ENCODE measurements around the gene PPP1R14B.

GRCh38 chr11:64238999-64239398, 7.7 kb downstream of the PPP1R14B start:
- TF ChIP-seq CTCF (IDR thresholded peaks at IDR 0.05; ENCODE audit: low read depth, low read length) (no peak), MAX (IDR thresholded peaks at IDR 0.05; ENCODE audit: low read depth, low read length) (0 out of 2 replicates have a peak, but pooled peaks have one; percentile 14)

Data from NB4 (cell line).